GM21515 (cell line): ENCODE results near the gene CD96.
"Not testable (repeated sequence)": the region's sequence is repeated elsewhere in the genome, so short reads cannot be mapped to it uniquely, and the experiment has no call there.

Experiments
- ATAC-seq: cut with Tn5 transposase; IDR thresholded peaks from one replicate; pipeline ENCODE4 v1.9.1; 2021; ENCODE audit not compliant: unreplicated experiment

Gene CD96

GRCh38 chr3:111541911-111542483 is at the start of gene CD96:
Gene CD96 (plus strand): TSS chr3:111542197. CDS start chr3:111542249, 52 bp downstream.
- peak; percentile 41 for ATAC-seq

- no peak for ATAC-seq
Observed at GRCh38 chr3:111493276-111493675, 48.7 kb upstream of the CD96 start.

- no peak for ATAC-seq
Observed at GRCh38 chr3:111496894-111497559, 45.0 kb upstream of the CD96 start.

- no peak for ATAC-seq
Observed at GRCh38 chr3:111498022-111498421, 44.0 kb upstream of the CD96 start.

DNA sequence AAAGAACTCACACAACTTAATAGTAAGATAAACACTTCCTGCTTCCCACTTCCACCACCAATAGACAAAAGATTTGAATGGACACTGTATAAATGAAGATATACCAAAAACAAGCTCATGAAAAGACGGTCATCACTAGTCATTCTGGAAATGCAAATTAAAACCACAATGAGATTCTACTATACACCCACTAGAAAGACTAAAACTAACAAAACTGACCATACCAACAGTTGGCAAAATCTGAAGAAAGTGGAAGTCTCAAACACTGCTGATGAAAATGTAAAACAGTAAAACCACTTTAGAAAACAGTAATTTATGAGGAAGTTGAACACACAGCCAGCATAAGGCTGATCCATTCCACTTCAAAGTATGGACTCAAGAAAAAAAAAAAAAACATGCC is 35.6 kb upstream of the CD96 start:
- ATAC-seq: no peak

DNA sequence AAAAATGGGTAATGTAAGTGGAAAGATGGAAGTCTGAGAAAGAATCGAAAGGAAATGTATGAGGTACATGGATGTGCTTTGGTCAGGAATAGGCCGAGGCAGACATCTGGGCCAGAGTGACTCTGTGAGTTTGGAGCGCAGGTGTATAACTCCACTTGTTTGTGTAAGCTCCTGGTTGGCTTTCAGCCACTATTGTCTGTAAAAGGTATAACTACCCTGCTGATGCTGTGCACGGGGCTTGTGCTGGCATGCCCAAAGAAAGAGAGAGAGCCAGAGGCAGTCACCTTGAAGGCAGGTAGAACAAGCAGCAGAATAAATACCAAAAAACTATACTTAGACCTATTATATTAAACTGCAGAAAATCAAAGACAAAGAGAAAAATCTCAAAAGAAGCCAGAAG is 32.7 kb upstream of the CD96 start:
- no peak for ATAC-seq

DNA sequence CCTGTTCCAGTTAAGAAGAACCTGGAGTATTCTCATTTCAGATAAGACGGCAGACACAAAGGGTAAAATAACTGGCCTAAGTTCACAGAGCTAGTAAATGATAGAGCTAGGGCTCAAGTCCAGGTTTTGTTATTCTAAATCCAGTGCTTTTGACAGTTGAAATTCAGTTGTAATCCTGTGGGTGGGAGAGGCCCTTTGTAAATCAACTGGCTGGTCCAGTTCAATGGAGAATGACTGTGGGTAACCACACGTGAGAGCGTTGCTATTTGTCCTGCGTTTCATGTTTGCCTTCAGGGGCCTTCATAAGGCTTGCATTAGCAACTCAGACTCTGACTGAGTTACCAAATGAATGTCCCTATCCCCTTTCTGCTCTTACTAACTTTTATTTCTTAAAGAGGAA is 24.2 kb upstream of the CD96 start:
- no peak for ATAC-seq

- ATAC-seq: no peak
Observed at GRCh38 chr3:111519178-111519855, 22.7 kb upstream of the CD96 start.

DNA sequence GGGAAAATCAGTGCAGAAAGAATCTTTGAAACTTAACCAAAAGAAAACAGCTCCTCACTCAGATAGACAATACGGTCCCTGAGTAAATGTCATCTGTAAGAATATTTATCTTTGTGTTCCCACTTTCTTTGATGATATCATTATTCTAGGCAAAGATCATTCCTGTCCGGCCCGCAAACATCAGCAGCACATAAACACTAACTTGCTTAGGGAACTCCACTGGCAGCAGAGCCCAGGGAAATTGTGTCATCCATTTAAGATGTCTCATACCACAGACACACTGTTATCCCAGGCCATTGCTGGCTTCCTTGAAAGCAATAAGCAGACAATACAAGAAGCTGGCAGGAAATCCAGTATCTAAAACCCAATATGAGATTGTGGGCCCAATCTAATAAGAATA is 20.1 kb upstream of the CD96 start:
- no peak for ATAC-seq

- not testable (repeated sequence) for ATAC-seq
Observed at GRCh38 chr3:111524486-111524885, 17.5 kb upstream of the CD96 start.

- no peak for ATAC-seq
Observed at GRCh38 chr3:111531446-111531845, 10.6 kb upstream of the CD96 start.

- ATAC-seq: no peak
Observed at GRCh38 chr3:111534701-111535100, 7.3 kb upstream of the CD96 start.

DNA sequence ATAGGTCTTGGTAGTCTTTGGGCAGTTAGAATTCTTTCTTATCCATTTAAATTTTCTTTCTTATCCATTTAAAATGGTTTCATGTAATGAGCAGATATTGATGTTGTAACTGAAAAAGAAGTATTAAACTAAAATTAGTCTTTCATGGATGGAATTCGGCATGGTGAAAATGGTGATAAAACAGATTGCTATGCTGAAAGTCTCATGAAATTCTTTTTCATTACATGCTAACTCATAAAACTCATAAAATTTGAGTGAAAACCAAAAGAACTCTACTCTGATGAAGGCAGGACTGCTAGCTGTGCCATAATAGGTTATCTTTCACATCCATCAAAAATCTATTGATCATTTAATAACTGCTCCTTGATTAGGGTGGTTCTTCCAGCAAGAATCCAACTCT is 3.9 kb upstream of the CD96 start:
- no peak for ATAC-seq

DNA sequence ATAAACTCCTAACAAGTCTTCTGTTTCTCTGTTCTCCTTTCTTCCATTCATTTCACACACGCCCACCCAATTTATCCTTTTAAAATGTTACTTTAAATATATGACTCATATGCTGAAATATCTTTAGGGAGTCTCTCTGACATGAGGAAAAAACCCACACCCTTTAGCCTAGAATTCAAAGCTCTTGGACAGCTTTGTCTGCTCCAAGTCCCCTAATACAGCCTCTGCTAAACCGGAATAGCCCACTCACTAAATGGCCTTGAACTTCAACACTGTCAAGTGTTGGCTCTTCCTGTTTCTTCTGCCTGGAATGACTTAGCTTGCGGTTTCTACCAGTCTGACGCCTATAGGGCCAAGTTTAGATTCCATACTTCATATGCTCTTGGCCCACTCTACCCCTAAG is 3.3 kb upstream of the CD96 start:
- peak; percentile 36 for ATAC-seq

DNA sequence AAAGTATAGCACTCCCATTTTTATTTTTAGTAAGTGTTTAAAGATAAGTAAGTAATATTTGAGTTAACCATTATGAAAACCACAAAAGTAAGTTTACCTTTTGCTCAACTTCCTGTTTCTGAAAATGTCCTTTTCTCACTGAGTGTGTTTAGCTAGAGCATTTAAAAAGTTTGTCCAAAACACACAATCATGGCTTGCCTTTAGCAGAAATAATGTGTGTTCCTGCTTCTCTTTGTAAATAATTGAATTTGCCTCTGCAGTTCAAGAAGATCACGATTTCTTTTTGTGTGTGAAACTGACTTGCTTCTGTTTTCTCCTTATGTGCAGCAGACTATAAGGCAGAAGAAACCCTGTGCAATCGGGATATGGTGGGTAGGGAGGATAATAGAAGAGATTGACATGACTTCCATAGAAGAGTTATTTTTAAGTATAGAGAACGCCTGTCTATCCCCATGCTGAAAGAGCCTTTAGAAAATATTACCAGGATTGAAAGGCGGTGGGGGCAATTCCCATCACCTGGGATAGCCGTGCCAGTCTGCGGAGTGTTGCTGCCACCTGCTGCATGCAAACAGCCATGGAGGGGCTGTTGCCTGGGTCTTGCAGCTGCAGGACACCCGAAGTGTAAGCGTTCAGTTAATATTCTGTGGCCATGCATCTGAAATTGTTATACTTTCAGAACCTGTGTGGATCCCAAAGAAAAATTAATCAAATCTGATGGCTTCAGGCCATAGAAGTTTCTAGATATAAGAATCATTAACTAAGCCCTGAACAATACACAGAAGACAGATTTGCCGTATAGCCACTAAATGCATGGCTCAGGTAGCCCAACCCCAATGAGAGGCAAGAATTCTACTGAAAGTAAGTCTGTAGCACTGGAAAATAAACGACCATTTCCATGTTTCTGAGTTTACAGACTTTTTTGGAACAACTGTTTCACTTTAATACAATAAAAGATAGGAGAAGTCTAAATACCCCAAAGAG is 2.4 kb upstream of the CD96 start:
- ATAC-seq: peak; percentile 75

DNA sequence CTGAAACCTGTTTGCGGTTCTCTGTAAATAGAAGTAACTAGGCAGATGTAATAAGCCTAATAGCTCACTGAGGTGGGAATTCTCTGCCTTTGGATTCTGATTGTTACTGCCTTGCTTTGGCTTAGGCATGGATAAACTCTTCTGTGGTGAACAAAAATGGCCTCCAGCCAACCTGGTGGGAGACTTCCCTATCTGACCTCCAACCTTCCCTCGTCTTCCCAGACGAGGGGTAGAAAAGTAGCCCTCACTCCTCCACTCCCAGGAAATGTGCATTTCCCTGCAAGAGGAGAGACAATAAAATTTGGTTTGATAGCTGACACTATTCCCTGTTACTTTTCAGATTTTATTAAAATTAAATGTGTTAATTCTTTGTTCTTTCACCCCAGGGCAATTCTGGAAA is 606 bp upstream of the CD96 start:
- no peak for ATAC-seq

DNA sequence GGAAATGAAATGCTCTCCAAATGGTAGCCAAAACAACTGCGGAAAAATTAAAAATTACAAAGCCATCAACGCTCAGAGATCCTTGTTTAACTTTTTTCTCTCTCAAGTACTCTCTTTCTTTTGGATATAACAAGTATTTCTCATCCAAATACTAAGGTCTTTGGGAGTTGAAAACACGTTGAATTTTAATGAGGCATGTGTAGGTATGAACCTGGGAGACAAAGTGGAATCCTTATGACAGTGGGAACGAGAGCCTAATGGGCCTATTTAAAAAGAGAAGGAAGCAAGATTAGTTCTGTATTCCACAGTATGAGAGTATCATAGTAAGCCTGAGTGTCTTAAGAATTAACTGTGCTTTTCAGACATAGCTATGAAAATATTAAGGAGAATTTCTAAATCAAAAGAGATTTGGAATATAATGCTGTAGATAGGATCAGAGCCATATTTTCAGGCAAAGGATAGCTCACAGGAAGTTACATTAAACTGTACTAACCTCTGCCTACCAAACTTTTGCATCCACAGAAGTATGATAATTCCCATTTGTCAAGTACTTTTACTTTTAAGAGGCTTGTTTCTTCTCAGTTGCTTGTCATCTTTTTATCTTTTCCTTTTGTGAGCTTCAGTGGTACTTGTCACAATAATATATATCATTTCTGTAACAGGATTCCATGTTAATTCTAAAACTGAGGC is 759 bp downstream of the CD96 start:
- ATAC-seq: no peak

GRCh38 chr3:111545349-111545748 is 3.4 kb downstream of the CD96 start:
- ATAC-seq: no peak

DNA sequence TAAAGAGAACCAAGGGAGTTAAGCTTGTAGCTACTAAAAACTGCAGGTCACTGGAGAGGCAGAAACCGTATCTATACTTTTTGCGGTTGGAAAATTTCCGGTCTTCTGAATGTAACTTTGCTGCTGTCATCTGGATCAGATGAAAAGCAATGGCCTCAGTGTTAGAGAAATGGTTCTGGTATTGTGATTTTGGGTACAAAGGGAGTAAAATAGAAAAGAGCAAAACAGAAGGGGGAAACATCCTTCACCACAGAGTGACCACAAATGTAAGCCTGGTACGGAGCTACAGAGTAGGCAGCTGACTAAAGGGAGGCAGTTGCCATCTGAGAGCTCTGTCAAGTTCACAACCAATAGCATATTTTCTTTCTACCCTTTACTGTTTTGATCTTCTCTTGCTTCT is 5.6 kb downstream of the CD96 start:
- peak; percentile 81 for ATAC-seq

- peak; percentile 68 for ATAC-seq
Observed at GRCh38 chr3:111548092-111548491, 6.1 kb downstream of the CD96 start.

GRCh38 chr3:111548756-111549155 is 6.8 kb downstream of the CD96 start:
- no peak for ATAC-seq
